Activated T-cell treated with anti-CD3 and anti-CD28 coated beads for 1 hour (primary cell): ENCODE results near the gene MEP1B.
A peak's percentile ranks its signal among the peaks of the same experiment; 100 is the strongest.
"Not testable (repeated sequence)": the region's sequence is repeated elsewhere in the genome, so short reads cannot be mapped to it uniquely, and the experiment has no call there.

ENCODE experiments used
- DNase-seq: peaks from one replicate; pipeline ENCODE4 v3.0.0-alpha.2; 2020; ENCODE audit warnings: low read depth

MEP1B gene

GRCh38 chr18:32189790-32190189 lies at the start of gene MEP1B:
MEP1B (plus strand) TSS chr18:32190039; CDS start chr18:32190071, 32 bp downstream.
- DNase-seq = no peak

- no peak for DNase-seq
Measured at GRCh38 chr18:32148185-32148870, 41.5 kb upstream of the MEP1B start.

DNA sequence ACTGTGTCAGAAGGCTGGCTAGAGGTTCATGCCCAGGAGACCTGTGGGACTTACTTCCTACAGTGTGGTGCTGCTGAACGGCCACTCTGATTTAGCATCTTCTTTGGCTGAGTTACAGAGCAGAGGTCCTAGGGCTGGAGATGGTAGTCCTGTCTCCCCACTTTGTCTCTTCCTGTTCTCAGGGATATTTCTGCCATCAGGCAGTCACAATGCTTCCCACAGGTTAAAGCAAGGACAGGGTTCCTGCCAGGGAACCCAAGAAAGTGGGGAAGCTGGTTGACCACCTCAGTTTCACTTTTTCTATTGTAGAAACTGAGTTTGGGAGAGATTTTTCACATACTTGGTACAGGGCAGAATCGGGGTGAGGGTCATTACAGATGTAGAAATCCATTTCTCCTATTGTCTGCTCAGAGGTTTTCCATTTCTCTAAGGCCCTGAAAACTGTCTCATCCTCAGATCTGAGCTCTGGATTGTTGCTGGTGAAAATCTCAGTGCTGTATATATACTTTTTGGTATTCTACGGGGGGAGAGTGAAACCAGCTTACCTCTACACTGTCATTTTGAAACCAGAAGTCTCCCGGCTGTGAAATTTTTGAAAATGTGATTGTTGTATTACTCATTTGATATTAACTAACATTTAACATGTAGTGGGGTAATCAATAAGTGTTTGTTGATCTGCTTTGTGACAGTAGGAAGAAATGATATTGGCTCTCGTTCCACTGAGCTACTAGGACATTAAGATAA lies 37.0 kb upstream of the MEP1B start:
- no peak for DNase-seq

DNA sequence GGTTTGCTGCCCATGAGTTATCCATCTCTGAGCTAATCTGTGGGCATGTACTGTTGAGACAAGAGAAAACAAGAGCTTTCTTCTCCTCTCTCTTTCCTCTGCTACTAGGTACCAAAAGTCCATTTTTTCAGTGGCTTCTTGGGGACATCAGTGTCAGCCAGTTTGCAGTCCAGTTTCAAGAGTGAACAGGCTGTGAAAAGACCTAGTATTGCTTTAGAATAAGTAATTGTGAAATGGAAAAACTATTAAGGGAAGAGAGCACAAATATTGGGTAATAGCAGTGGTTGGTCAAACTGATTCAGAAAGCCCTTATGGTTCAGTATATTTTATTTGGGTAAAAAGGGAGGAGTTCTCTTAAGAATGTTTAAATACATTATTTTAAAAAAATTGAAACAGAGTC lies 33.0 kb upstream of the MEP1B start:
- no peak for DNase-seq

DNA sequence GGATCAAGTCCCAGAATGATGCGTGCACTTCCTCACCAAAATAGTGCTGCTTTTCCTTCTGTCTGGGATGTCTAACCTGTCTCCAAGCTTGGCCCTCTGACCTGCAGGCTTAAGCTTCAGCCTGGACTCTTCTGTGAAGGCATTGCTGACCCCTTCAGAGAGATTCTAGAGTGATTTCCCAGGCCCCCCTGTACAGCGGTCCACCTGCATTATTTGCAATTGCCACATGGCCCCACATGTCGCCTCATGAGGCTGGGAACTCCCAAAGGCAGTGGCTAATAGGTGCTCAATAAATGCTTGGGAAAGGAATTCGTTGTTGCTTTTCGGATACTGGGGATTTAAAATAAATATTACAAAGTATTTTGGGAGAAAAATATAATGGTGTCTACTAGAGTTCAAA lies 32.3 kb upstream of the MEP1B start:
- DNase-seq = no peak

DNA sequence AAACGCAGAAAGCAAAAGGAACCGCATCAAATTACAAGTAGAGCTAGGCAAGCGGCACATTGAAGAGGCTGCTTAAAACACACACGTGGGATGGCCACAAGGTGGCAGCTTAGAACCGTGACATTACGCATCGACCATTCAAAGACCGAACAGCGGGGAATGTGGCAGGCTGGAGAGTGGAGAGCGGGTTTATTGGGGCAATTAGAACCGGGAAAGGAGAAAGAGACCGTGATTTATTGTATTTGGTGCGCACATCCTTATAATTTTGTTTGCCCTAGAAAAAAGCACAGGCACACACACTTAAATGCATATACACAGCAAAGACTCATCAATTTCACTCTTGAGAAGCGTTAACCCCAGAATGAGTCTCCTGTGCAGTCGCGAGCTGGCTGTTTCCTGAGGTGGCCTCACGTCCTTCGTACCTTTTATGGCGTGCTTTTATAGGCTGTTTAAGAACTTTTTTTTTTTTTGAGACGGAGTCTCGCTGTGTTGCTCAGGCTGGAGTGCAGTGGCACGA lies 31.7 kb upstream of the MEP1B start:
- peak; percentile 52 for DNase-seq

GRCh38 chr18:32158631-32159030 lies 31.2 kb upstream of the MEP1B start:
- not testable (repeated sequence) for DNase-seq

GRCh38 chr18:32160547-32160946 lies 29.3 kb upstream of the MEP1B start:
- no peak for DNase-seq

DNA sequence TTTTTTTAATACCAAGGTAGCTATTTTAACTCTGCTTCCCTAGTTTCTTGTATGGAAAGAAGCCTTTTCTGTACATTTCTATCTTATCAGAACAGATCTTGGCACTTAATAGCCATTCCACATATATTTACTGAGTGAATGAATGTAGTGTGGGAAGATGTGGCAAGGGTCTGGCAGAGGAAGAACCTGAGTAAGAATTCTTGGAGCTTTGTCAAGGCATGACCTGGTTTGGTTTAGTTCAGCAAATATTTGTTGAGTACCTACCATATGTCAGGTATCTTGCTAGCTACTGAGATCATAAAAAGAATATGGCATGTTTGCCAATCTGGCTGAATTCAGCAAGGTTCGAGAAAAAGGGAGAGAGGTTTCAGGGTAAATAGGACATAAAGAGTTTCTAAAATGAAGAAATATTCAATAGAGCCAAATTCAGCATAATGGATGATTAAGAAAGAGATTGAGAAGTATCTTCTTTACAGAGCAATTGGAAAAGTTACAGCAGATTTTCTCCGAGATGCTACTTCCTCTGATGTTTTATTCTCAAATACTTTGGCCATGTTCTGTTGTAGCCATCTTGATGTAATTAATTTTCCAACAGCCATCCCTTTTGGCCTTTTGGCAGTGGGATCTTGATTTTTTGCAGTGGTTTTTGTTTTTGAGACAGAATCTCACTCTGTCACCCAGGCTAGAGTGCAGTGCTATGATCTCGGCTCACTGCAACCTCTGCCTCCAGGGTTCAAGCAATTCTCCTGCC lies 21.7 kb upstream of the MEP1B start:
- DNase-seq = no peak

GRCh38 chr18:32173654-32174053 lies 16.2 kb upstream of the MEP1B start:
- DNase-seq = no peak

- no peak for DNase-seq
Measured at GRCh38 chr18:32174719-32175118, 15.1 kb upstream of the MEP1B start.

- DNase-seq = no peak
Measured at GRCh38 chr18:32175265-32175664, 14.6 kb upstream of the MEP1B start.

DNA sequence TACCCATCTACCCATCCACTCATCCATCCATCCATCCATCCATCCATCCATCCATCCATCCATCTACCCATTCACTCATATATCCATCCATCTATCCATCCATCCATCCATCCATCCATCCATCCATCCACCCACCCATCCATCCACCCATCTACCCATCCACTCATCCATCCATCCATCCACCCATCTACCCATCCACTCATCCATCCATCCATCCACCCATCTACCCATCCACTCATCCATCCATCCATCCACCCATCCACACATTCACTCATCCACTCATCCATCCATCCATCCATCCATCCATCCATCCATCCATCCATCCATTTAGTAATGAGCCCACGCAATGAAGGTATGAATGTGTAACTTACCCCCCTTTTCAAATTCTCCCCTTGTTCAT lies 13.1 kb upstream of the MEP1B start:
- DNase-seq = not testable (repeated sequence)

DNA sequence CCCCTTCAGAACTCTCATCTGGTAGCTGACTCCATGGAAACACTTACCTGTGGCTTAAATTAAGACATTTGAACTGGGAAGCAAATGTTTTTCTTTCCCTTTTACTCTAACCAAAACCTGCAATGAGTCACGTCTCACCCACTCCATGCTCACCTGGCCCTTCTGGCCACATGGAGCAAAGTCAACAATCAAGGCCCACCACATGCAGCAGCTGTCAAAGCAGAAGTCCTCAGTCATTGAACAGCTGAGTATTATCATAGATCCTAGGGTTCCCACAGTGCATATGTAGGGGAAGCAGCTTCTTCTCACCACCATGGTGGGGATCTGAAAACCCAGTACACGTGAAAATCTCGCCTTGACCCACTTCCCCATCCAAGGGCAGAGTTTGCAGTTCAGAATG lies 12.3 kb upstream of the MEP1B start:
- no peak for DNase-seq

- no peak for DNase-seq
Measured at GRCh38 chr18:32183503-32183902, 6.3 kb upstream of the MEP1B start.

DNA sequence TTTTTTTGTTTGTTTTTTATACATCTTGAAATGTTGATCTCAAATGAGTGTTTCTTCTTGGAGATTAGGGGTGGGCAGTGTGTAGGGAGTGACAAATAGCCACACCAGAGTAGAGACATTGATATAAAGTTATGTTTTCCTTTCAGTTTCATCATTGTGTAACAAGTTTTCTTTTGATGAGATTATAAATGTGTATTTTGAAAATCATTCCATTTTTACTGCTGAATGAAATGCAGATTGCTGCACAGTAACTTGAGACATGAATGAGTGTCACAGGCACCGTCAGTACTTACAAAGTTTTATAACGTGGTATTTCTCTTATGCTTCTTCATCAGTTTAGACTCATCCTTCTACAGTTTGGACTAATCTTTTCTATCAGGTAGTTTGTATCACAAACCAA lies 370 bp downstream of the MEP1B start:
- no peak for DNase-seq

DNA sequence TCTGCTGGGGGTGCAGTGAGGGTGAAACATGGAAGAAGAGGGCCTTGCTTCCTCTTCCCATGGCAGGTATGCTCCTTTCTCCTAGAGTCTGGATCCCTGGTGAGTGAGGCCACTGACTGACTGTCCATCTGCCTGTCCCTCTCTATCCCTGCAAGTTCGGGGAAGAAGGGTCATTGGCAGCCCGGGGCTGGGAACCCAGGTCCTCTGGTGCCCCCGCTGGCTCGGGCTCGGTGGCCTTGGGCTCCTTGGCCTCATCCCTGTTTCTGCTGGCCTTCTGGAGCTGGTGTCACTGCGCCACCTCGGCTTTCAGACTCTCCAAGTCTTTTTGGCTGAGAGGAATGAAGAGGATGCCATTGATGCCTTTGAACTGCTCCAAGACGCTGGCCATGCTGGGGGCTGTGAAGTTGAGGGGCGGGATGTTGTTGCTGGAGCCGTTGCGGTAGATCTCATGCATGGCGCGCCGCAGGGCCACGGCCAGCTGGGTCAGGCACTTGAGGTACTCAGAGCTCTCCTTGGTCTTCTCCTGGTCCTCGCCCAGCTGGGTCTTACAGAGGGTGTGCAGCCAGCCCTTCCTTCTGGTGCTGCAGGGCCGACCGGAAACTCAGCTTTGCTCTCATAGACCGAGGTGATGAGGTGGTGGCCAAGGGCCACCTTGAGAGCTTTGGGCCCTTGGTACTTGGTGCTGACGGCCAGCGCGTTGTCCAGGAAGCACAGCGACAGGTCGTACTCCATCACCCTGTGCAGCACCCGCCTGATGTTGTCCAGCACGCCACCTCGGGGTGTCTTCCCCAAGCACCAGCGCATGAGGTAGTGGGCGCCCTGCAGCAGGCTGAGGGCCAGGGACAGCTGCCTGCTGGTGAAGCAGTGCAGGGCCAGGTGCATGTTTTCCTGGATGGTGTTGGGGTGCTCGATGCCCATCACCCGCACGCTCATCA lies 6.3 kb downstream of the MEP1B start:
- DNase-seq = no peak

GRCh38 chr18:32200766-32201165 lies 10.9 kb downstream of the MEP1B start:
- DNase-seq = no peak

GRCh38 chr18:32201948-32202672 lies 12.3 kb downstream of the MEP1B start:
- no peak for DNase-seq

- DNase-seq = no peak
Measured at GRCh38 chr18:32208023-32208422, 18.2 kb downstream of the MEP1B start.

GRCh38 chr18:32208577-32208976 lies 18.7 kb downstream of the MEP1B start:
- no peak for DNase-seq
